Fibroblast of lung (primary cell): ENCODE measurements around the gene KIRREL3. TPM values are rescaled to one million over a fixed set of nuclear protein-coding genes. Genes with fewer than 3 reads are reported as not detected.

ENCODE experiments used
- DNase-seq, 2 donors: peaks; one replicate each; pipeline versions ENCODE4 v3.0.0 to v3.0.0-alpha.2; 2010; ENCODE audit warnings: low read depth in 2 of 2
- H2AFZ ChIP-seq: 2 replicates; pipeline ENCODE4 v1.5.1; 2012; ENCODE audit warnings: low read length, control low read depth, inconsistent platforms
- H3K27ac ChIP-seq: 2 replicates; pipeline ENCODE4 v1.5.1; 2011; ENCODE audit warnings: low read length, control low read depth; ENCODE audit not compliant: insufficient read depth
- H3K27me3 ChIP-seq: 2 replicates; pipeline ENCODE4 v1.5.1; 2011; ENCODE audit warnings: mild to moderate bottlenecking, low read length; ENCODE audit not compliant: control insufficient read depth, insufficient read depth
- H3K36me3 ChIP-seq: 2 replicates; pipeline ENCODE4 v1.5.1; 2011; ENCODE audit warnings: low read length; ENCODE audit not compliant: control insufficient read depth, insufficient read depth
- H3K4me1 ChIP-seq: 2 replicates; pipeline ENCODE4 v1.5.1; 2011; ENCODE audit warnings: low read length; ENCODE audit not compliant: control insufficient read depth, insufficient read depth; ENCODE audit errors: extremely low read depth
- H3K4me2 ChIP-seq: 2 replicates; pipeline ENCODE4 v1.5.1; 2011; ENCODE audit warnings: low read length, control low read depth; ENCODE audit not compliant: insufficient read depth; ENCODE audit errors: extremely low read depth
- H3K4me3 ChIP-seq, 4 experiments: fragments of 200-600 bp in 1 of 4; sonication (generic) in 1 of 4; replicated peaks in 1 of 4; 2 replicates each; pipeline ENCODE4 v1.5.1; 2011 to 2016; ENCODE audit warnings: low read length in 4 of 4, low read depth in 3 of 4, mild to moderate bottlenecking in 3 of 4, control low read depth in 2 of 4, inconsistent platforms in 1 of 4, mixed read lengths in 1 of 4; ENCODE audit not compliant: insufficient read depth in 1 of 4; ENCODE audit errors: control extremely low read depth in 1 of 4
- H3K79me2 ChIP-seq: 2 replicates; pipeline ENCODE4 v1.5.1; 2012; ENCODE audit warnings: mild to moderate bottlenecking, low read length, inconsistent platforms; ENCODE audit not compliant: control insufficient read depth, insufficient read depth
- H3K9ac ChIP-seq: 2 replicates; pipeline ENCODE4 v1.5.1; 2011; ENCODE audit warnings: mild to moderate bottlenecking, low read length, control low read depth; ENCODE audit not compliant: insufficient read depth
- H3K9me3 ChIP-seq: 2 replicates; pipeline ENCODE4 v1.5.1; 2012; ENCODE audit warnings: low read depth, low read length; ENCODE audit not compliant: control insufficient read depth, insufficient read depth
- H4K20me1 ChIP-seq: 2 replicates; pipeline ENCODE4 v1.5.1; 2011; ENCODE audit warnings: low read length; ENCODE audit not compliant: control insufficient read depth, insufficient read depth; ENCODE audit errors: extremely low read depth
- EZH2 ChIP-seq: IDR thresholded peaks from 2 replicates; pipeline ENCODE4 v1.5.1; 2012; ENCODE audit warnings: low read length, control low read depth, mild to moderate bottlenecking; ENCODE audit errors: missing control alignments
- polyA plus RNA-seq, 2 donors: library from polyadenylated mRNA; depleted of rRNA in 1 of 2; stranded (reverse) in 1 of 2; unstranded in 1 of 2; fragments of >200 nt; gene quantifications; 2 replicates each; pipeline ENCODE4 v1.2.1, GENCODE V29; 2011 to 2012; ENCODE audit warnings: missing spikeins in 1 of 2
- total RNA-seq: library from RNA; depleted of rRNA; stranded (reverse); fragments of >200 nt; gene quantifications from 2 replicates; pipeline ENCODE4 v1.2.1, GENCODE V29; 2014
- TF ChIP-seq, protein P1 (sequence below), 2 donors: IDR thresholded peaks in 1 of 2; conservative IDR thresholded peaks in 1 of 2; 1 replicate in 1 of 2; 2 replicates in 1 of 2; pipeline ENCODE4 v1.5.1; 2011 to 2012; ENCODE audit warnings: low read length in 2 of 2, control low read depth in 1 of 2, inconsistent platforms in 1 of 2, low read depth in 1 of 2, mild to moderate bottlenecking in 1 of 2

The KIRREL3 gene
- total and polyA plus RNA-seq, 2 donors (not counting 1 experiment from before 2014, with no cell fraction given): 2.8 to 6.1 TPM

DNA sequence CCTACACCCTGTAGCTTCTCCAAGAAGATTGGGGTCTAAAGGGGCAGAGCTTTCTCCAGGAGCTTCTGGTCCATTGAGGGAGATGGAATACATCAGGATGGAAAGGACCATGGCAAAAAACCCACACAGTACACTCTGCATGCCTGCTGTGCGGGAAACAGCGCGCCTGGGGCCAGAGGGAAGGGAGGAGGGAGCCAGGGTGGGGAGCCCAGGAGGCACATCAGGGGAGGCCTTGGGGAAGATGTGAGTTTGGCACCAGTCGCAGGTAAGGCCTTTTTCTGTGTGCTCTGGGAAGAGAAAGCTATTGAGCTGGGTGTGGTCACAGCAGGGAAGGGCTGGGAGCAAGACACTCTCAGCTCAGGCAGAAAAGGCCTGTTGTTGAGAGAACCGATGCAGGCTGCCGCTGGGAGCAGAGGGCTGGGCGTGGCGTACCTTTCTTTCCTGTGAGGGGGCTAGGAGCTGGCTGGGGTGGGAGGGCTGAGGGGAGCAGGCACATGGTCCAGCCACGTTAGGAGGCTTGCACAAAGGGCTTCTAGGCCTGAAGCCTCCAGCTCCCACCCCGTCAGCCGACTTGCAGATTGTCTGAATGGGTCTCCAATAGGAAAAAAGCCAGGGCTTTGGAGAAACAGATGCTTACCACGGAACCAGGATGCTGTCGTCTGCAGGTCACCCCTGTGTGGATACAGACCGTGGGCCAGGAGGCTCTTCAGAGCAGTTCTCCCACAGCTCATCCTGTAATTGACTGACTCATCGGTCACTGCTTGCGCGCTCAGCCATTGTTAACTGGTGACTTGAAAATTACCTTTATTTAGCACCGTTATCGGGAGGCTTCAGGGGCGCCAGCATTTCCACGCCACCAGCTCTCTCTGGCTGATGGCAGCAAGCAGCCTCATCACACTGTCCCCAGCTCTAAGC lies 407.8 kb downstream of the KIRREL3 start:
- Histone ChIP-seq H3K9me3 (no peaks in the 10 kb centered on the region), H3K27me3 (no peaks in the 10 kb centered on the region), H3K4me3 (no peak overlapping the region), H3K36me3 (no peaks in the 10 kb centered on the region), H3K4me2 (no peak overlapping the region), H3K9ac (no peak overlapping the region), H2AFZ (no peak overlapping the region), H3K79me2 (no peaks in the 10 kb centered on the region), H4K20me1 (no peaks in the 10 kb centered on the region), H3K27ac (no peak overlapping the region), H3K4me1 (no peaks in the 10 kb centered on the region)
- peak in 1 of 2 donors; percentile 13 for DNase-seq
- no peak for TF ChIP-seq EZH2
- TF ChIP-seq, protein P1, sequence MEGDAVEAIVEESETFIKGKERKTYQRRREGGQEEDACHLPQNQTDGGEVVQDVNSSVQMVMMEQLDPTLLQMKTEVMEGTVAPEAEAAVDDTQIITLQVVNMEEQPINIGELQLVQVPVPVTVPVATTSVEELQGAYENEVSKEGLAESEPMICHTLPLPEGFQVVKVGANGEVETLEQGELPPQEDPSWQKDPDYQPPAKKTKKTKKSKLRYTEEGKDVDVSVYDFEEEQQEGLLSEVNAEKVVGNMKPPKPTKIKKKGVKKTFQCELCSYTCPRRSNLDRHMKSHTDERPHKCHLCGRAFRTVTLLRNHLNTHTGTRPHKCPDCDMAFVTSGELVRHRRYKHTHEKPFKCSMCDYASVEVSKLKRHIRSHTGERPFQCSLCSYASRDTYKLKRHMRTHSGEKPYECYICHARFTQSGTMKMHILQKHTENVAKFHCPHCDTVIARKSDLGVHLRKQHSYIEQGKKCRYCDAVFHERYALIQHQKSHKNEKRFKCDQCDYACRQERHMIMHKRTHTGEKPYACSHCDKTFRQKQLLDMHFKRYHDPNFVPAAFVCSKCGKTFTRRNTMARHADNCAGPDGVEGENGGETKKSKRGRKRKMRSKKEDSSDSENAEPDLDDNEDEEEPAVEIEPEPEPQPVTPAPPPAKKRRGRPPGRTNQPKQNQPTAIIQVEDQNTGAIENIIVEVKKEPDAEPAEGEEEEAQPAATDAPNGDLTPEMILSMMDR (conservative IDR thresholded peaks at IDR 0.05 in 1 of 2, IDR thresholded peaks at IDR 0.05 in 1 of 2; ENCODE audit: low read depth in 1 of 2, low read length in 2 of 2): no peak

DNA sequence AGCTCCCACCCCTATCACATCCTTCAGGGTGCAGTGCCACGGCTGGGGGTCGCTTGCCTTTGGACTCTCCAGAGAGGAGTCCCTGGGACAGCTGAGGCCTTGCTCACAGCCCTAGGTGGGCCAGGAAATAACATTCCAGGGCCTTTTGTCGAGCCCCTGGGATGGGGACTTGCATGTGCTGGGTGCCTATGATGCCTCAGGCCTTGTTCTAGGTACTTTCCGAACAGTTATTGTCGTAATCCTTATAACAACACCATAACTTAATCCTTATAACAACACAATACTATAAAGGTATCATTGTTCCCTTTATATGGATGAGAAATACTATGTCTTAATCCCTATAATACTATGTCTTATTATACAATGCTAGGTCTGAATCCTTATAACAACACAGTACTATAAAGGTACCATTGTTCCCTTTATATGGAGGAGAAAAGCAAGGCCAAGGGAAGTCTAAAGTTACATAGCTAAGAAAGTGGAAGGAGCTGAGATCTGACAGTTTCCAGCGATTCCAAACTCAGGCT lies 408.5 kb downstream of the KIRREL3 start:
- H3K4me1 ChIP-seq: no peaks in the 10 kb centered on the region
- no peaks in the 10 kb centered on the region for H3K36me3 ChIP-seq
- no peak overlapping the region for H3K9ac ChIP-seq
- H3K27ac ChIP-seq: no peak overlapping the region
- no peaks in the 10 kb centered on the region for H3K9me3 ChIP-seq
- no peak for TF ChIP-seq EZH2
- TF ChIP-seq, protein P1 (conservative IDR thresholded peaks at IDR 0.05 in 1 of 2, IDR thresholded peaks at IDR 0.05 in 1 of 2; ENCODE audit: low read depth in 1 of 2, low read length in 2 of 2): no peak
- H4K20me1 ChIP-seq: no peaks in the 10 kb centered on the region
- no peak overlapping the region for H2AFZ ChIP-seq
- H3K4me2 ChIP-seq: no peak overlapping the region
- no peaks in the 10 kb centered on the region for H3K79me2 ChIP-seq
- DNase-seq: no peak
- no peaks in the 10 kb centered on the region for H3K27me3 ChIP-seq
- no peak overlapping the region for H3K4me3 ChIP-seq

DNA sequence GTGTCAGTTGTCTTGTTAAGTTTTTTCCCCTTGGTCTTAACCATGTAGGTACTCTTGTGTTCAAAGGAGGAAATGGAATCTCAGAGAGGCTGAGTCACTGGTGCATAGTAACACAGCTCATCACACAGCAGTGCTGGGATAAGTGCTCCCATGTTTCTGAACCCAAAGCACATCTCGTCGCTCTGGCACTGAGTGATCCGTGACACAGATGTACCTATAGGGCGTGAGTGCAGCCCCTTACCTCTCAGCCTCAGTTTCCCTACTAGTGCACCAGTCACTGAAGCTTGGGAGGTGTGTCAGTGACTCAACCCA lies 411.1 kb downstream of the KIRREL3 start:
- DNase-seq: peak in 1 of 2 donors; percentile 23
- H3K79me2 ChIP-seq: no peaks in the 10 kb centered on the region

More for the DNA sequence above, 411.1 kb downstream of the KIRREL3 start:
- H3K4me1 ChIP-seq: peaks cover 8% of the 10 kb centered on the region
- H3K9ac ChIP-seq: no peak overlapping the region
- TF ChIP-seq EZH2: no peak
- TF ChIP-seq, protein P1 (conservative IDR thresholded peaks at IDR 0.05 in 1 of 2, IDR thresholded peaks at IDR 0.05 in 1 of 2; ENCODE audit: low read depth in 1 of 2, low read length in 2 of 2): no peak
- no peaks in the 10 kb centered on the region for H4K20me1 ChIP-seq
- H3K36me3 ChIP-seq: no peaks in the 10 kb centered on the region
- no peak overlapping the region for H2AFZ ChIP-seq
- H3K4me3 ChIP-seq: no peak overlapping the region
- H3K27ac ChIP-seq: no peak overlapping the region
- no peaks in the 10 kb centered on the region for H3K27me3 ChIP-seq
- H3K9me3 ChIP-seq: no peaks in the 10 kb centered on the region
- H3K4me2 ChIP-seq: no peak overlapping the region
